DMS153 treated with DMSO at 0.1 percent for 48 hours (cell line): ENCODE data around the gene CHCHD6.

Experiments
- DNase-seq: peaks from one replicate; lab custom pipeline; 2025; ENCODE audit not compliant: unreplicated experiment; lab: John Stamatoyannopoulos, UW

Gene CHCHD6

GRCh38 chr3:126917232-126917804 is 213.3 kb downstream of the CHCHD6 start:
- peak; percentile 3 for DNase-seq

- DNase-seq: no peak
These were observed 214.3 kb downstream of the CHCHD6 start for GRCh38 chr3:126918355-126918821.

- no peak for DNase-seq
These were observed 217.2 kb downstream of the CHCHD6 start for GRCh38 chr3:126921085-126921824.

- DNase-seq: no peak
These were observed 218.4 kb downstream of the CHCHD6 start for GRCh38 chr3:126922466-126922865.

GRCh38 chr3:126923423-126923822 is 219.4 kb downstream of the CHCHD6 start:
- no peak for DNase-seq

- no peak for DNase-seq
These were observed 219.9 kb downstream of the CHCHD6 start for GRCh38 chr3:126923895-126924294.

GRCh38 chr3:126924458-126924857 is 220.4 kb downstream of the CHCHD6 start:
- no peak for DNase-seq

- DNase-seq: no peak
These were observed 221.6 kb downstream of the CHCHD6 start for GRCh38 chr3:126925411-126926171.

- DNase-seq: no peak
These were observed 222.8 kb downstream of the CHCHD6 start for GRCh38 chr3:126926684-126927400.

- DNase-seq: no peak
These were observed 223.3 kb downstream of the CHCHD6 start for GRCh38 chr3:126927401-126927750.

GRCh38 chr3:126927846-126928245 is 223.8 kb downstream of the CHCHD6 start:
- DNase-seq: no peak

GRCh38 chr3:126928921-126929474 is 225.0 kb downstream of the CHCHD6 start:
- DNase-seq: no peak

- no peak for DNase-seq
These were observed 227.0 kb downstream of the CHCHD6 start for GRCh38 chr3:126930936-126931600.

- no peak for DNase-seq
These were observed 227.8 kb downstream of the CHCHD6 start for GRCh38 chr3:126931806-126932187.

- no peak for DNase-seq
These were observed 228.3 kb downstream of the CHCHD6 start for GRCh38 chr3:126932188-126932931.

GRCh38 chr3:126934031-126934531 is 230.0 kb downstream of the CHCHD6 start:
- DNase-seq: no peak

- no peak for DNase-seq
These were observed 231.0 kb downstream of the CHCHD6 start for GRCh38 chr3:126934991-126935390.

GRCh38 chr3:126935756-126936509 is 231.9 kb downstream of the CHCHD6 start:
- DNase-seq: no peak

GRCh38 chr3:126936853-126937425 is 232.9 kb downstream of the CHCHD6 start:
- peak; percentile 2 for DNase-seq
